ENCODE measurements around the gene MYL2. TPM values are rescaled to one million over a fixed set of nuclear protein-coding genes. Genes with fewer than 3 reads are reported as not detected.

Gene MYL2
- total RNA-seq, 3 donors from 2014 or later (not counting 1 experiment from before 2014, with no cell fraction given): not detected

DNA sequence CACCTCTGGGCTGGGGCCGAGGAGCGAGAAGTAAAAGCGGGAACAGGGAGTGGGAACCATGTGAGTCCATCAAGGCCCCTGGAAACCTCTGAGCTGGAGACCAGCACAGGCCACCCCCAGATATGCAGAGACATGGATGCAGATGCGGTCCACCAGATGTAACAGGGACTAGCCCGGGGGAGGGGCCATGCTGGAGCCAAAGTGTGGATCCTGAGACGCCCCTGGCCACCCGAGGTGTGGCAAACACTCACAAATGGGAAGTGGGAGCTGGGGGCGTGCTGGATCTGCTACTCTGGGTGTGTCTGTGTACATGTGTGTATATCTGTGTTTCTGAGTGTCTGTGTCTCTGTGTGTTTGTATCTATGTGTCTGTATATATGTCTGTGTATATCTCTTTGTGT lies 12.8 kb downstream of the MYL2 start:
- no peak for ATAC-seq
- peaks cover 0 to 4% of the 10 kb centered on the region in 2 donors for H3K4me1 Mint-ChIP-seq
- WGBS (ENCODE audit: insufficient coverage): 85% methylated on average over 8 of the region's 8 CpGs

GRCh38 chr12:110906985-110907384 lies 13.4 kb downstream of the MYL2 start:
- H3K4me1 Mint-ChIP-seq: peaks cover 0 to 4% of the 10 kb centered on the region in 2 donors
- Histone ChIP-seq H3K4me3 (ENCODE audit: low read length) (no peak overlapping the region), H3K9me3 (ENCODE audit: control insufficient read depth, insufficient read depth, low read length) (no peaks in the 10 kb centered on the region), H3K27ac (ENCODE audit: low read length) (no peak overlapping the region), H3K36me3 (ENCODE audit: control insufficient read depth, insufficient read depth, low read length) (no peaks in the 10 kb centered on the region), H3K27me3 (ENCODE audit: control insufficient read depth, insufficient read depth, low read length) (no peaks in the 10 kb centered on the region), H3K4me1 (ENCODE audit: control insufficient read depth, insufficient read depth, low read length) (peaks cover 6% of the 10 kb centered on the region)
- intact Hi-C loops (cut with micrococcal nuclease): no loop called here
- DNase-seq: no peak
- H3K27ac Mint-ChIP-seq: no peak overlapping the region
- no peak for ATAC-seq
- 91% methylated on average over 4 of the region's 4 CpGs for WGBS (ENCODE audit: insufficient coverage)
- H3K27me3 Mint-ChIP-seq (ENCODE audit: low read depth in 2 of 2): peaks cover 0 to 10% of the 10 kb centered on the region in 2 donors
- no peaks in the 10 kb centered on the region for H3K36me3 Mint-ChIP-seq
- TF ChIP-seq, protein P1, sequence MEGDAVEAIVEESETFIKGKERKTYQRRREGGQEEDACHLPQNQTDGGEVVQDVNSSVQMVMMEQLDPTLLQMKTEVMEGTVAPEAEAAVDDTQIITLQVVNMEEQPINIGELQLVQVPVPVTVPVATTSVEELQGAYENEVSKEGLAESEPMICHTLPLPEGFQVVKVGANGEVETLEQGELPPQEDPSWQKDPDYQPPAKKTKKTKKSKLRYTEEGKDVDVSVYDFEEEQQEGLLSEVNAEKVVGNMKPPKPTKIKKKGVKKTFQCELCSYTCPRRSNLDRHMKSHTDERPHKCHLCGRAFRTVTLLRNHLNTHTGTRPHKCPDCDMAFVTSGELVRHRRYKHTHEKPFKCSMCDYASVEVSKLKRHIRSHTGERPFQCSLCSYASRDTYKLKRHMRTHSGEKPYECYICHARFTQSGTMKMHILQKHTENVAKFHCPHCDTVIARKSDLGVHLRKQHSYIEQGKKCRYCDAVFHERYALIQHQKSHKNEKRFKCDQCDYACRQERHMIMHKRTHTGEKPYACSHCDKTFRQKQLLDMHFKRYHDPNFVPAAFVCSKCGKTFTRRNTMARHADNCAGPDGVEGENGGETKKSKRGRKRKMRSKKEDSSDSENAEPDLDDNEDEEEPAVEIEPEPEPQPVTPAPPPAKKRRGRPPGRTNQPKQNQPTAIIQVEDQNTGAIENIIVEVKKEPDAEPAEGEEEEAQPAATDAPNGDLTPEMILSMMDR (IDR thresholded peaks at IDR 0.05): no peak
- H3K4me3 Mint-ChIP-seq: no peak overlapping the region
- no peaks in the 10 kb centered on the region for H3K9me3 Mint-ChIP-seq

More for the DNA sequence above, 12.8 kb downstream of the MYL2 start:
- H3K36me3 ChIP-seq (ENCODE audit: control insufficient read depth, insufficient read depth, low read length): no peaks in the 10 kb centered on the region
- intact Hi-C loops (cut with micrococcal nuclease): no loop called here
- no peak overlapping the region for H3K27ac ChIP-seq (ENCODE audit: low read length)
- Mint-ChIP-seq H3K4me3 (no peak overlapping the region), H3K36me3 (no peaks in the 10 kb centered on the region), H3K27ac (no peak overlapping the region), H3K9me3 (no peaks in the 10 kb centered on the region), H3K27me3 (ENCODE audit: low read depth in 2 of 2) (peaks cover 0 to 7% of the 10 kb centered on the region in 2 donors)
- TF ChIP-seq, protein P1 (IDR thresholded peaks at IDR 0.05): no peak
- DNase-seq: no peak
- no peaks in the 10 kb centered on the region for H3K9me3 ChIP-seq (ENCODE audit: control insufficient read depth, insufficient read depth, low read length)
- H3K4me1 ChIP-seq (ENCODE audit: control insufficient read depth, insufficient read depth, low read length): peaks cover 6% of the 10 kb centered on the region
- no peaks in the 10 kb centered on the region for H3K27me3 ChIP-seq (ENCODE audit: control insufficient read depth, insufficient read depth, low read length)
- no peak overlapping the region for H3K4me3 ChIP-seq (ENCODE audit: low read length)

- no peak for ATAC-seq
Observed at GRCh38 chr12:110906516-110906915, 13.9 kb downstream of the MYL2 start.

More at GRCh38 chr12:110906516-110906915, 13.9 kb downstream of the MYL2 start:
- Histone ChIP-seq H3K9me3 (ENCODE audit: control insufficient read depth, insufficient read depth, low read length) (no peaks in the 10 kb centered on the region), H3K27me3 (ENCODE audit: control insufficient read depth, insufficient read depth, low read length) (no peaks in the 10 kb centered on the region), H3K27ac (ENCODE audit: low read length) (no peak overlapping the region), H3K4me1 (ENCODE audit: control insufficient read depth, insufficient read depth, low read length) (peaks cover 6% of the 10 kb centered on the region), H3K4me3 (ENCODE audit: low read length) (no peak overlapping the region), H3K36me3 (ENCODE audit: control insufficient read depth, insufficient read depth, low read length) (no peaks in the 10 kb centered on the region)
- intact Hi-C loops (cut with micrococcal nuclease): no loop called here
- Mint-ChIP-seq H3K36me3 (no peaks in the 10 kb centered on the region), H3K9me3 (no peaks in the 10 kb centered on the region), H3K4me1 (peaks cover 0 to 4% of the 10 kb centered on the region in 2 donors), H3K4me3 (no peak overlapping the region), H3K27ac (no peak overlapping the region), H3K27me3 (ENCODE audit: low read depth in 2 of 2) (peaks cover 0 to 10% of the 10 kb centered on the region in 2 donors)
- TF ChIP-seq, protein P1 (IDR thresholded peaks at IDR 0.05): no peak
- WGBS (ENCODE audit: insufficient coverage): 75% methylated on average over 5 of the region's 5 CpGs
- no peak for DNase-seq
